HG03558 (cell line): Measurements from ENCODE around the gene RUNX1.

Source experiments
- ATAC-seq: cut with Tn5 transposase; IDR thresholded peaks from one replicate; pipeline ENCODE4 v1.9.1; 2021; ENCODE audit warnings: moderate number of reproducible peaks; ENCODE audit not compliant: unreplicated experiment; ENCODE audit errors: extremely low read depth

Gene RUNX1

DNA sequence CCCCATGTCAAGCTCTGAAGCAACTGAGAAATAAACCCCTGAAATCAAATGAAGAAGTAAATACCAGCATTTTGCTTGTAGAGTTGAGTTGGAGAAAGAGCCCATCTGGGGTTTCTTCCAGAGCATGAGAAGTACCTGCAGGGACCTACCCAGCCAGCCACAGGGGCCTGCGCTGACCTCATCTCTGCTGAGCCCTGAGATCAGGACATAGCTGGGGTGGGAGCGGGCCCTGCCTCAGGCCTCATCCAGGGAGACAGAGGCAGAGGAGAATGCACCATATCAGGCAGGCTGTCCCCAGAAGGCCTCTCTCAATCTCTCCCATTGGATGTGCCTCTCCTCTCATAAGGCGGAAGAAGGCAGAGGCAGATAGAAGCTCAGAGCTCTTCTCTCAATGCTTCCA, 27.6 kb downstream of the RUNX1 start:
- ATAC-seq: no peak

GRCh38 chr21:35020902-35021301, 28.2 kb downstream of the RUNX1 start:
- ATAC-seq: no peak

- no peak for ATAC-seq
These were observed 28.7 kb downstream of the RUNX1 start for GRCh38 chr21:35020436-35020835.

- ATAC-seq: no peak
These were observed 29.5 kb downstream of the RUNX1 start for GRCh38 chr21:35019631-35020032.

- ATAC-seq: no peak
These were observed 31.8 kb downstream of the RUNX1 start for GRCh38 chr21:35017256-35017655.

GRCh38 chr21:35016517-35017188, 32.4 kb downstream of the RUNX1 start:
- ATAC-seq: no peak

DNA sequence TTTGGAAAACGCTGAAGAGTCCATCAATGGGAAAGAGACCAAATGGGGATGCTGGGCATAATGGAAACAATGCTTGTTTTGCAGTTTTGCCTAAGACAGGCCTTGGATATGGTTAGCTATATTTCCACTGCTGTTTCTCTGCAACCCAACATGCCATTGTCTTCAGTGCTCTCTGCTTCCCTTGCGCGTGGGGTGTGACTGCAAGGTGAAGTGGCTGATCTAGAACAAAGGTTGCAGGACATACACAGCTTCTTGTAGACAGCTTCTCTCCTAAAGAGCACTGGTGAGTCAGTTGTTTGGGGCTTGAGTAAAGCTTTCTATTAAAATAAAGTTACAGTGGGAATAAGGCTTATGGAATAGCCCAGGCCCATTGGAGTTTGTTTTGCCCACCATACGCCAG, 33.0 kb downstream of the RUNX1 start:
- ATAC-seq: no peak

- no peak for ATAC-seq
These were observed 33.6 kb downstream of the RUNX1 start for GRCh38 chr21:35015435-35016024.

GRCh38 chr21:35014302-35015041, 34.6 kb downstream of the RUNX1 start:
- no peak for ATAC-seq

DNA sequence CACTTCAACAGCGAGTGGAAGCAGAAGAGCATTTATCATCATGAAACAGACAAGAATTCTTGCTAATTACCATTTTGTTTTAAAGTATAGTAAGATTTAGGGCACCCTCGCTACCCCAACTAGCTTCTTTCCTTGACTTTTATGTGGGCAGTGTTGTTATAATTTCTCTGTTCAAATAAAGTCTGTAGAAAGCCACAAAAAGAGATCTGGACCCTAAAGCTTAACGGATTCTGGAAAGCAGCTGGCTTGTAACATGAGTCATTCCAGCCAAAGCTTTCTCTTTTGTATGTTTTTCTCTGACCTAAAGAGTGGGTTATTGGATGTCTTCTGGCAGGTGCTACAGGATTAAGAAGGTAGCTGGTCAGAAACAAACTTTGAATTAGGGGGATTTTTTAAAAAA, 37.4 kb downstream of the RUNX1 start:
- ATAC-seq: no peak

- no peak for ATAC-seq
These were observed 38.7 kb downstream of the RUNX1 start for GRCh38 chr21:35010447-35010846.

DNA sequence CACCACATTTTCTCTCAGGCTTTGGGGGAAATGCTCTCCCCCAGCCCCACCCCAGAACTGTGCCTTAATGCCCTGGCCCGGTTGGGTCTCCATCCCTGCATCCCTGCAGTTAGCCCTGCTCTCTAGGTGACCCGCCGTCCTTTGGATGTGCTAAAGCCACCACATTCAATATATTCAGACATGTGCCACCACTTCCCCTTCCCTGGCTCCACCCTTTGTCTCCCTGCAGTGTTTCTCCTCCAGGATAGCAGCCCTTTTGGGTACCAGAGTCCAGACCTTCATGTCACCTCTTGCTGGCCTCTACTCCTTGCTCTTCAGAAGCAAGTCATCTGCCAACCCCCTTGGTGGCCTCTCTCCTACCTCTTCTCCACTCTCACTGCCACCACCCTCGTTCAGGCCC, 41.8 kb downstream of the RUNX1 start:
- no peak for ATAC-seq

DNA sequence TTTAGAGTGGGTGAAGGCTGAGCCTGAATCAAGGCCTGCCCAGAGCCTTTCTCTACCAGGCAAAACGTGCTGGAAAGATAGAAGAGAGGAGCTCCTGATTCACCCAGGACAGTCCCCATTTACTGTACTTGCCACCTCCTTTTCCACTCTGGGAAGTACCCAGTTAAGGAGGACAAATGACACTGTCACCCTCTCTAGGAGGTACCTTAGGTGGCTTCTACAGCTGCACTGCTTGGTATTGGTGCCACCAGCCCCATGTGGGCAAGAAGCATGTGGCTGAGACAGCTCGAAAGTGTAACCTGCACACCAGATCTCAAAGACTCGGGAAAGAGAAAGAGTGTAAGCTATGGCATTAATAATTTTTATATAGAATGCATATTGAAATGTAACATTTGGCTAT, 42.3 kb downstream of the RUNX1 start:
- ATAC-seq: no peak

- ATAC-seq: no peak
These were observed 42.9 kb downstream of the RUNX1 start for GRCh38 chr21:35006248-35006647.

DNA sequence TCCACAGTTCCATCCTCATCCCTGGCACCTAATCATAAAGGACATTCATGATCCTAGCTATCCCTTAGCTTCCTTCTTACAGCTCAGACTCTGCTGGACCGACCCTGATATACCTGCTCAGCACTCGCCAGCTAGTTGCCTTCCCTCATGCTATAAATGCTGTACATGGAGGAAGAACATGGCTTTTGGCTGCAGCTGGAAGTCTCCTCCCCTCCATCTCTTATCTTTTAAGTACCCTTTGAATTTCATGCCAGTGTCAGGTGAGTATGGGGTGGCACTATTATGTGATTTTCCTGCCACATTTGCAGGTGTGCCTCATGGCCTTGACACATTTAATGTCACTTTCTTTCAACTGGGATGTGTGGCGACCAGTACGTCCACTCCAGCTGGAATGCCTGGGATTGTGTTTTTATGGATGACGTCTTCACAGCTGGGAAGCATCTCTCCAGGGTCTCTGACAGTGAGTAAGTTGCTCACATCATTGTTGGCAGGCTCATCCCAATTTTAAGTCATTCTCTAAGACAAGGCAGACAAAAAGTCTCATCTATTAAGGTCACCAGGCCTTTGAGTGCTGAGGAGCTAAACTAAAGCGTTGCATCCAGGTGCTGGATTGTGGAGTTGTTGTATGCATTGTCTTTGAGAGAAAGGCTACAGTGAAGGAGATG, 43.4 kb downstream of the RUNX1 start:
- ATAC-seq: no peak

DNA sequence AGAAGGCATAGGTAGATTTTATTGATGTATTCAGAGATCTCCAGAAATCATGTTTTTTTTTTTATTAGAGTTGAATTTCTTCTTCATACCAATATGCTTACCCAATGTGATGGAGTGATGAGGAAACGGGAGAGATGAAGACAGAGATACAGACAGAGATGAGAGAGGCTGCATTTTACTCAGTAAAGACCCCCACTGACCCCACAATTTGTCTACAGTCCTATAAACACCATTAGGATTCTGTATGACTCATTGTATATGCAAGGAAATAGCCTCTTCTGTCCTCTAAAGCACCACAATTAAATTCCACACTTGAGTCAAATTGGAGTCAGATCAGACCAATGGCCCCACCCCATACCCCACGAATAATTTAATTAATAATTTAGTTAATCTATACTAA, 44.0 kb downstream of the RUNX1 start:
- no peak for ATAC-seq

DNA sequence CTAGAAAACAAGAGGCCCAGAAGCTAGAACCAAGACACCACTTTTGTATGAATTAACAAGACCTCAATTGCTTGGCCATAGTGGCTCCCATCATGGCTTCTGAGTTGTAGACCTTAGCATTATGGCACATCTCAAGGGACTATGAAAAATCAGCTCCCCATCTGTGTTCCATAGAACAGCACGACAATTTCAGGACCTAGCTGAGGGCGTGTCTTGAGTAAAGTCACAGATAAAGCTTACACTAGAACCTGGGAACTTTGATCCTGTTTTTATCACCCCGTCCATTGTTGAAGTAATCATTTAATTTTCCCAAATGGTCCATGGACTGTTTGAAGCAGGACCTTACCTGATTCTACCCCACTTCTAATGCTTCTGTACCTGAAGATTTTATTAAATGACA, 44.8 kb downstream of the RUNX1 start:
- no peak for ATAC-seq

- no peak for ATAC-seq
These were observed 46.0 kb downstream of the RUNX1 start for GRCh38 chr21:35002879-35003722.

- no peak for ATAC-seq
These were observed 49.6 kb downstream of the RUNX1 start for GRCh38 chr21:34999397-34999941.

DNA sequence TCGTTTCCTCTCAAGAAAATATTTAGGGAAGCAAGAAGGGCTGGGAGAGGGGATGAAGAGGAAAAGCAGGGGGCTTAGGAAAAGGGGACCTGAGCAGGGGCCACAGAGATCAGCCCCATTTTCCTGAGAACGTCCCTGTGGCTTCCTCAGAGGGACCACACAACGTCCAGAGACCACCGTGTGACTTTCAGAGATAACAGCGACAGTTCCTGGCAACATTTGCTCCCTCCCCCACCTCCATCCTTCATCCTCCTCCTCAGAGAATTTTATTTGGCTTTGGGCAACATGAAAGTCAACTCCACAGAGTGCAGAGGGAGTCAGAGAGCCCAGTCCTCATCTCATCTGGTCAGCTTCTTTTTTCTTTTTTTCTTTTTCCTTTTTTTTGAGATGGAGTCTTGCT, 50.9 kb downstream of the RUNX1 start:
- ATAC-seq: no peak
